HuH-7.5 (cell line): ENCODE measurements around the gene PGPEP1.
"Not testable (repeated sequence)": the region's sequence is repeated elsewhere in the genome, so short reads cannot be mapped to it uniquely, and the experiment has no call there.

Experiments used
- DNase-seq: peaks from one replicate; pipeline ENCODE4 v3.0.0; 2011; ENCODE audit warnings: low spot score

The PGPEP1 gene

GRCh38 chr19:18308051-18308947 lies 32.1 kb upstream of the PGPEP1 start:
- DNase-seq, result no peak

GRCh38 chr19:18308948-18309325 lies 31.5 kb upstream of the PGPEP1 start:
- DNase-seq, result no peak

- no peak for DNase-seq
These were observed 30.8 kb upstream of the PGPEP1 start for GRCh38 chr19:18309525-18310064.

GRCh38 chr19:18310118-18310909 lies 30.1 kb upstream of the PGPEP1 start:
- DNase-seq, result no peak

- no peak for DNase-seq
These were observed 29.4 kb upstream of the PGPEP1 start for GRCh38 chr19:18310966-18311365.

- DNase-seq, result no peak
These were observed 28.8 kb upstream of the PGPEP1 start for GRCh38 chr19:18311502-18312091.

GRCh38 chr19:18312092-18312534 lies 28.3 kb upstream of the PGPEP1 start:
- DNase-seq, result no peak

- no peak for DNase-seq
These were observed 27.0 kb upstream of the PGPEP1 start for GRCh38 chr19:18313398-18313797.

- no peak for DNase-seq
These were observed 22.2 kb upstream of the PGPEP1 start for GRCh38 chr19:18317961-18318800.

- DNase-seq, result no peak
These were observed 20.7 kb upstream of the PGPEP1 start for GRCh38 chr19:18319591-18320135.

GRCh38 chr19:18320865-18321733 lies 19.3 kb upstream of the PGPEP1 start:
- no peak for DNase-seq

- no peak for DNase-seq
These were observed 18.7 kb upstream of the PGPEP1 start for GRCh38 chr19:18321734-18322102.

GRCh38 chr19:18322318-18322758 lies 18.1 kb upstream of the PGPEP1 start:
- DNase-seq, result peak; percentile 83

GRCh38 chr19:18322759-18323460 lies 17.5 kb upstream of the PGPEP1 start, which contains the start of gene LSM4:
Gene LSM4, minus strand, starts transcription at chr19:18323076. Its CDS starts 56 bp downstream, at chr19:18323020.
- DNase-seq, result peak; percentile 97

GRCh38 chr19:18324373-18324731 lies 16.0 kb upstream of the PGPEP1 start:
- DNase-seq, result not testable (repeated sequence)

GRCh38 chr19:18326772-18327171 lies 13.6 kb upstream of the PGPEP1 start:
- DNase-seq, result no peak

GRCh38 chr19:18328340-18329034 lies 11.9 kb upstream of the PGPEP1 start:
- peak; percentile 98 for DNase-seq

GRCh38 chr19:18329035-18329376 lies 11.4 kb upstream of the PGPEP1 start:
- no peak for DNase-seq

- no peak for DNase-seq
These were observed 9.5 kb upstream of the PGPEP1 start for GRCh38 chr19:18330868-18331267.
